Adrenal gland (tissue), 12 donors: ENCODE data around the gene R3HDM4. TPM values are rescaled to one million over a fixed set of nuclear protein-coding genes. Genes with fewer than 3 reads are reported as not detected.
A peak's percentile ranks its signal among the peaks of the same experiment; 100 is the strongest.

Source experiments
- DNase-seq, 7 donors: peaks; one replicate each; pipeline ENCODE4 v3.0.0-alpha.2; 2019 to 2020
- H3K27ac ChIP-seq, 5 donors: fragments of 200-600 bp; sonication (generic) in 4 of 5; 1 replicate in 3 of 5; 2 replicates in 2 of 5; pipeline versions ENCODE4 v1.5.1 to v1.8.0; 2016 to 2020; ENCODE audit warnings: mild to moderate bottlenecking in 1 of 5
- H3K27me3 ChIP-seq: fragments of 200-600 bp; 2 replicates; pipeline ENCODE4 v1.8.0; 2021
- H3K36me3 ChIP-seq, 2 donors: fragments of 200-600 bp; replicated peaks in 1 of 2; 1 replicate in 1 of 2; 2 replicates in 1 of 2; pipeline versions ENCODE4 v1.5.1 to v1.8.0; 2018 to 2022
- H3K4me1 ChIP-seq, 2 donors: fragments of 200-600 bp; replicated peaks in 1 of 2; 1 replicate in 1 of 2; 2 replicates in 1 of 2; pipeline versions ENCODE4 v1.5.1 to v1.8.0; 2018 to 2021
- H3K4me3 ChIP-seq, 4 donors: fragments of 200-600 bp; sonication (generic) in 3 of 4; one replicate each; pipeline ENCODE4 v1.5.1; 2016 to 2018
- H3K9me3 ChIP-seq, 3 donors: fragments of 200-600 bp; sonication (generic) in 1 of 3; replicated peaks in 1 of 3; 1 replicate in 2 of 3; 2 replicates in 1 of 3; pipeline versions ENCODE4 v1.5.1 to v1.8.0; 2016 to 2021
- POLR2A ChIP-seq, 2 donors: fragments of 450-650 bp; IDR thresholded peaks; one replicate each; pipeline ENCODE4 v1.6.1; 2017; ENCODE audit warnings: antibody characterized with exemption in 2 of 2, mild to moderate bottlenecking in 2 of 2, moderate library complexity in 1 of 2
- WGBS, 4 donors: extraction: QIAGEN DNeasy Blood & Tissue Kit in 2 of 4; methylation state at CpG; one replicate each; pipeline versions ENCODE4 v1.1.5 to v1.1.7; 2013 to 2017; 5-methylcytosine and 5-hydroxymethylcytosine counted together
- intact Hi-C, 2 donors: fragments of 100-400 bp; cut with DNase I; formaldehyde crosslinking; loops; one replicate each; pipeline versions ENCODE4 v1.14.1 to v1.15.0; 2022 to 2023
- polyA plus RNA-seq, 3 donors: library from polyadenylated mRNA; stranded (reverse); fragments of 200-250 nt in 2 of 3; fragments of 350-450 nt in 1 of 3; fragmentation: Illumina TruSeq in 1 of 3; extraction: RNeasy Lipid Tissue Mini Kit (QIAGEN cat#74804) in 1 of 3; gene quantifications; one replicate each; pipeline ENCODE4 v1.2.3, GENCODE V29; 2013 to 2014
- total RNA-seq, 9 donors: library from RNA; depleted of rRNA in 4 of 9; stranded (reverse); fragments of >200 nt in 4 of 9; fragments of 120-200 nt in 1 of 9; fragmentation: NEBNext Ultra II Directional in 1 of 9; extraction: Animal tissue kit (Norgen Biotek cat#: 25700) in 1 of 9; gene quantifications; one replicate each; pipeline versions ENCODE4 v1.1.0 to v1.2.4, GENCODE V29; 2013 to 2023
- TF ChIP-seq, protein P1 (sequence below), 6 experiments: fragments of 450-650 bp in 4 of 6; fragments of 200-600 bp in 2 of 6; sonication (generic) in 1 of 6; IDR thresholded peaks; 1 replicate in 5 of 6; 2 replicates in 1 of 6; pipeline versions ENCODE4 v1.5.1 to v1.8.0; 2016 to 2021; ENCODE audit warnings: antibody characterized with exemption in 6 of 6, mild to moderate bottlenecking in 2 of 6, moderate library complexity in 1 of 6
- donor health status: healthy with polysubstance abuse.
- donor health status: Bipolar disorder and iron deficiency.
- donor health status: DM: yes; HTN: yes; CAD: no.
- donor health status: DM: no; HTN: no; CAD: no.
- donor health status: DM: no; HTN: no; CAD: no.
- donor health status: DM: yes; HTN: yes; CAD: no.

R3HDM4 gene
- total and polyA plus RNA-seq, 12 donors = 8.9 to 59.5 (median 29.6) TPM

- Histone ChIP-seq H3K4me3 (peak overlapping the region in 1 of 4 donors; percentile 38), H3K27me3 (peaks cover 42% of the 10 kb centered on the region), H3K36me3 (no peaks in the 10 kb centered on the region), H3K4me1 (peaks cover 13 to 31% of the 10 kb centered on the region in 2 donors), H3K27ac (no peak overlapping the region), H3K9me3 (no peaks in the 10 kb centered on the region)
- TF ChIP-seq, protein P1, sequence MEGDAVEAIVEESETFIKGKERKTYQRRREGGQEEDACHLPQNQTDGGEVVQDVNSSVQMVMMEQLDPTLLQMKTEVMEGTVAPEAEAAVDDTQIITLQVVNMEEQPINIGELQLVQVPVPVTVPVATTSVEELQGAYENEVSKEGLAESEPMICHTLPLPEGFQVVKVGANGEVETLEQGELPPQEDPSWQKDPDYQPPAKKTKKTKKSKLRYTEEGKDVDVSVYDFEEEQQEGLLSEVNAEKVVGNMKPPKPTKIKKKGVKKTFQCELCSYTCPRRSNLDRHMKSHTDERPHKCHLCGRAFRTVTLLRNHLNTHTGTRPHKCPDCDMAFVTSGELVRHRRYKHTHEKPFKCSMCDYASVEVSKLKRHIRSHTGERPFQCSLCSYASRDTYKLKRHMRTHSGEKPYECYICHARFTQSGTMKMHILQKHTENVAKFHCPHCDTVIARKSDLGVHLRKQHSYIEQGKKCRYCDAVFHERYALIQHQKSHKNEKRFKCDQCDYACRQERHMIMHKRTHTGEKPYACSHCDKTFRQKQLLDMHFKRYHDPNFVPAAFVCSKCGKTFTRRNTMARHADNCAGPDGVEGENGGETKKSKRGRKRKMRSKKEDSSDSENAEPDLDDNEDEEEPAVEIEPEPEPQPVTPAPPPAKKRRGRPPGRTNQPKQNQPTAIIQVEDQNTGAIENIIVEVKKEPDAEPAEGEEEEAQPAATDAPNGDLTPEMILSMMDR (IDR thresholded peaks at IDR 0.05) = no peak
- DNase-seq = peak in 1 of 7 donors; percentile 33
- WGBS, 4 donors = 4 to 13% (median 6%) methylated on average over 8 to 83 of the region's 84 CpGs
- intact Hi-C loops = loop anchor here (2.0 to 5.0 kb wide), 3 partner anchors 53 to 147 kb away; partner anchors contain the start of gene WDR18 (in 1 of the 2)
Observed at GRCh38 chr19:920051-920864, 7.2 kb upstream of the R3HDM4 start.

GRCh38 chr19:919199-920050 lies 6.4 kb upstream of the R3HDM4 start:
- WGBS, 4 donors = 23 to 33% (median 25%) methylated on average over 4 to 68 of the region's 68 CpGs
- Histone ChIP-seq H3K27me3 (peaks cover 42% of the 10 kb centered on the region), H3K27ac (no peak overlapping the region), H3K36me3 (no peaks in the 10 kb centered on the region), H3K4me1 (peaks cover 6 to 26% of the 10 kb centered on the region in 2 donors), H3K4me3 (peak overlapping the region in 1 of 4 donors; percentile 38), H3K9me3 (no peaks in the 10 kb centered on the region)
- TF ChIP-seq, protein P1 (IDR thresholded peaks at IDR 0.05) = no peak
- TF ChIP-seq POLR2A (IDR thresholded peaks at IDR 0.05) = no peak
- DNase-seq = peak in 1 of 7 donors; percentile 25
- intact Hi-C loops = loop anchor here (2.0 to 5.0 kb wide), 5 partner anchors 53 to 147 kb away; partner anchors contain the start of gene WDR18 (in 1 of the 2)

- Histone ChIP-seq H3K4me3 (no peak overlapping the region), H3K9me3 (no peaks in the 10 kb centered on the region), H3K27me3 (peaks cover 42% of the 10 kb centered on the region), H3K4me1 (peaks cover 8 to 28% of the 10 kb centered on the region in 2 donors), H3K27ac (no peak overlapping the region), H3K36me3 (no peaks in the 10 kb centered on the region)
- WGBS, 4 donors = 1 to 7% (median 4%) methylated on average over 10 to 58 of the region's 58 CpGs
- TF ChIP-seq POLR2A (IDR thresholded peaks at IDR 0.05) = no peak
- TF ChIP-seq, protein P1 (IDR thresholded peaks at IDR 0.05) = no peak
- no peak for DNase-seq
- intact Hi-C loops = loop anchor here (5.0 kb wide), 2 partner anchors 56 to 146 kb away; no protein-coding TSS in a partner anchor
Observed at GRCh38 chr19:918481-919198, 5.6 kb upstream of the R3HDM4 start.
